HG02610 (cell line): ENCODE results near the gene SH2D2A.
"Not testable (repeated sequence)": the region's sequence is repeated elsewhere in the genome, so short reads cannot be mapped to it uniquely, and the experiment has no call there.

ENCODE experiments used
- ATAC-seq: cut with Tn5 transposase; IDR thresholded peaks from one replicate; pipeline ENCODE4 v1.9.1; 2021; ENCODE audit warnings: mild to moderate bottlenecking, moderate library complexity; ENCODE audit not compliant: unreplicated experiment

The SH2D2A gene

DNA sequence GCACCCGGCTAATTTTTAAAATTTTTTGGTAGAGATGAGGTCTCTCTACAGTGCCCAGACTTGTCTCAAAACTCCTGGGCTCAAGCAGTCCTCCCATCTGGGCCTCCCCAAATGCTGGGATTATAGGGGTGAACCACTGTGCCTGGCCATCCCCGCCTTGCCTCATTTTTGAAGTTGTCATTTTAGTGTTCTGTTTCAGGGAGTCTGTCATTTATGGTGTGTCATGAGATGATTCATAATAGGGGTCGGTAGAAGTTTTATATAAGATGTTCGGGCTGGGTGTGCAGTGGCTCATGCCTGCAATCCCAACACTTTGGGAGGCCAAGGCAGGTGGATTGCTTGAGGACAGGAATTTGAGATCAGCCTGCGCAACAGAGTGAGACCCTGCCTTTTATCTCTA, 40.8 kb downstream of the SH2D2A start:
- no peak for ATAC-seq

DNA sequence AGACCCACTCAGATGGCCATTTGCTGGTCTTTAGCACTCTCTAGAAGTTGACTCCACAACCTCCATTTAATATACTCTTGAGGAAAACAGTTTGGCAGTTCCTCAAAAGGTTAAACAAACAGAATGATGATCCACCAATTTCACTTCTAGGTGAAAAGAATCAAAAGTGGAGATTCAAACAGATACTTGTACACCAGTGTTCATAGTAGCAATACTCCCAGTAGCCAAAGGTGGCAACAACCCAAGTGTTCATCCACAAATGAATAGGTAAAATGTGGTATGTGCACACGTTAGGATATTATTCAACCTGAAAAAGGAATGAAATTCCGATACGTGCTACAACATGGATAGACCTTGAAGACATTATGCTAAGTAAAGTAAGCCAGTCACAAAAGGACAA, 43.0 kb downstream of the SH2D2A start:
- ATAC-seq = no peak

DNA sequence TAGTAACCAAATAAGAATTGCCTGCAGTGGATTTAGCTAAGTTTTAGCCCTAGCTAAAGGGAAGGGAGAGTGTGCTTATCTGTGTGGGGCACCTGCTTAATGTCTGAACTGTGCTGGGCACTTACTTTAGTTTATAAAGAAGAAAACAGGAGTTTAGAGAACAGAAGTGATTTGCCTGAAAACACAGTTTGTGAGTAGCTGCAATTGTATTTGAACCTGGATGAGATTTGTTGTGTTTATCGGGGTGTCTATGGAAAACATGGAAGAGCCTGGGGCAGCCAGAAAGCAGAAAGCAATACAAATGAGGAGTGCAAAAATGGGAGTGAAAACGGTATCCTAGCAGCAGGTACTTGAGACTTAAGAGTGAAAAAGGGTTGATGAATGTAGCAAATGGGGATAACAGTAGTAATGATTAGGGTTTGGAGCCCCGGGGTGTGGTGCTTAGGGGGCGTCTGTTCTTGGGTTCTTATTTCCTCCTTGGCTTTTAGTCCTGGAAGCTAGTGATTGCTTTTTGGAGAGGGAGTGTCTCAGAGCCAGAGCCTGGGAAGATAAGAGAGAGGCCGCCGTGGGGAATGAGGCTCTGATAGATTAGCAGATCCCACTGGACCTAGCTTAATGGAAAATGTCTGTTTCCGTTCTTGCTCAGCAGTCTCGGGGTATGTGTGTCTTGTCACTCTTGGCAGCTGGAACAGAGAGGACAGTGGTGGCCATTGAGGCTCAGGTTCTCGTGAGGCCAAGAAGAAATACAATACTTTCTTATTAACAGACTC, 43.7 kb downstream of the SH2D2A start:
- ATAC-seq = no peak

DNA sequence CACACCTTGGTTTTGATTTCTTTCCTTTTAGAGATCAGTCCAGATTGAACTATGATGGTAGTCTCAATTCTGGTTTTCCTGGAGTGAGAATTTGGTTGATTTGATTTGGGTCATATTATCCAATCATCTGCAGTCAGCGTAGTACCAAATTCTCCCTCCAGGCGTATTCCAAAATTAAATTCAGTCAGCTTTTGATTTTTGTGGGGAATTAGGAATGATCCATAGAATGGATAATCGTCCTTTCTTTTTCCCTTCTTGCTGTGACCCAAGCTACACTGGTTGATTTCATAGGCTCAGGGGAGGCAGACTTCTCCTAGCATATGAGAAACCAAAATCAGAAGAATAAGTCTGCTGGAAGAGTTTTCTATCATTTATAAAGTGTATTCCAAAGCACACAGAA, 44.4 kb downstream of the SH2D2A start:
- ATAC-seq = no peak

DNA sequence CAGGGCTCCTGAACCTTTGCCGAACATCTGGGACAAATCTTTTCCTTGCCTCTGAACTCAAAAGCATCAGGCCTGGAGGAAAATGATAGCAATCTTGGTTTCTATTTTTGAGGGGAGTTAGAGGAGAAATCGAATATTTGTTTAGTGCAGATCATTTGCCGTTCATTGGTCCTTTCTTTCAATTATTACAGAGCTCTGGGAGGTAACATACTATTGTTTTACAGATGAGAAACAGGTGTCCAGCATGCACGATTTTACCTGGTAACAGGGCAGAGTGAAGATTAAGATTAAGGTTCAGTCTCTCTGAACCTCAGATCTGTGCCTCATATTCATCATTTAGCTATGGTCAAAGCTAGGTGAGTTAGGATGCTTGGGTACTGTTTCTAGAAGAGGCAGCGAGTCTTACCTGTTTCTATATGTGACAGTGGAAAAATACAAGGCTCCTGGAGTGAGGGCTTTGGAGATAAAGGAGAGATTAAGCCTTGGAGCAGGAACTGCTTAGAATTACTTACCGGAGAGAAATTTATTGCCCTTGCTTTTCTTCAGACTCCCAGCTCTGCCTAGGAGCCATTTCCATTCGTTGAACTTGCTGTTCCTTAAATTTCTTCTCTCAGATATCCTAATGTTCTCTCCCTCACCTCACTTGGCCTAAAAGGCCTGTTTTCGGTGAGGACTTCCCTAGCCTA, 47.9 kb downstream of the SH2D2A start:
- no peak for ATAC-seq

DNA sequence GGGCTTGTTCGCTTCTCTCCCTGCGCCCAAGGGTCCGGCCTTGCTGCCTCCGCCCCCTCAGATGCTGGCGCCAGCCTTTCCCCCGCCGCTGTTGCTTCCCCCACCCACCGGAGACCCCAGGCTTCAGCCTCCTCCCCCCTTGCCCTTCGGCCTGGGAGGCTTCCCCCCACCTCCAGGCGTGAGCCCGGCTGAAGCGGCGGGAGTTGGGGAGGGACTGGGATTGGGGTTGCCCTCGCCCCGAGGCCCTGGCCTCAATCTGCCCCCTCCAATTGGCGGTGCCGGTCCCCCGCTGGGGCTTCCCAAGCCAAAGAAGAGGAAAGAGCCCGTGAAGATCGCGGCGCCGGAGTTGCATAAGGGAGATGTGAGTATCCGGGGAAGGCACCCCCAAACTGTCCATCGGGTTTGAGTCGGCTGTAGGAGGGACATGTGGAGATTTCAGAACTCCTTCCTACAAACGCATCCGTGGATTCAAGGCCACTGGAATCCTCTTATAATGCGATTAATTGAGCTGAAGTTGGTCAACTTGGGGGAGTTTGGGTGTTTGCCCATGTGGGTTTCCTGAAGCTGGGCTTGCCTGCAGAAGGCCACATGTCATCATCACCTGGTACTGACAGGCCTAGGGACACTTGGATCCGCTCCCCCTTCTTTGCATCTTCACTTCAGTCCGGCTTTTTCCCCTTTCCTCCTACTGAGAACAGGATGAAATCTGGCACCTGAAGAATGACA, 48.6 kb downstream of the SH2D2A start:
- no peak for ATAC-seq

DNA sequence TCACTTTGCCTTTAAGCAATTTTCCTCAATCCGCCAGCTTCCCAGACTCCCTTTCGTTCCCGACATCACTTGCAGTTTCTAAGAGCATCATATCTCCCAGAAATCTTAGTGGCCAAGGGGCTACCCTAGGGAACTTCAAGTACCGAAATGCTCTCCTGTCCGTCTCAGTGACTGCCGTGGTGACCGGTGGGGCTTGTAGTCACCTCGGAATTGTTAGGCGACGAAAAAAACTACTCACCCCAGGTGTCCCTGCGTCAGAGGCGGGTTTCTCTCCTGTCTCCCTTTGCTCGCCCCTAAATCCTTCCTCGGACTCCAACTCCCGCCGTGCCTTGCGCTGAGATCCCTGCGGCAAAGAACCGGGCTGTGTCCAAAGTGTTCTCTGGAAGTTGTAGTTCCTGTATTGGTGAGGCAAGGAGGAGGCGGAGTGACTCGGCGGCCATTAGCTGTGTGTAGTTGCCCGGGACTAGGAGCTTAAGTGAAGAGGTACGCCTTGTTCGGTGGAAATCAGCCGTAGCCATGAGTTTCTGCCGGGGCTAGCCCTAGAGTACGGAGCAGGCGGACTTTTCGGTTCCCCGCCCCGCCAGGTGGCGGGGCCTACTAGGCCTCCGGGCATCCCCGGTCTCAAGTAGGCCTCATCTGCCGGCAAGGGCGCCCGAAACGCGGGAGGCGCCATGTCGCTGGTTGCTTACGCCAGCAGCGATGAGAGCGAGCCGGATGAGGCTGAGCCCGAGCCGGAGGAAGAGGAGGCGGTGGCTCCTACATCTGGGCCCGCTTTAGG, 49.4 kb downstream of the SH2D2A start, which contains the start of gene PRCC:
TSS of gene PRCC (plus strand) at position 435 of the 778 bp plus-strand sequence. CDS start at position 672, 237 bp downstream.
- peak; percentile 94 for ATAC-seq

DNA sequence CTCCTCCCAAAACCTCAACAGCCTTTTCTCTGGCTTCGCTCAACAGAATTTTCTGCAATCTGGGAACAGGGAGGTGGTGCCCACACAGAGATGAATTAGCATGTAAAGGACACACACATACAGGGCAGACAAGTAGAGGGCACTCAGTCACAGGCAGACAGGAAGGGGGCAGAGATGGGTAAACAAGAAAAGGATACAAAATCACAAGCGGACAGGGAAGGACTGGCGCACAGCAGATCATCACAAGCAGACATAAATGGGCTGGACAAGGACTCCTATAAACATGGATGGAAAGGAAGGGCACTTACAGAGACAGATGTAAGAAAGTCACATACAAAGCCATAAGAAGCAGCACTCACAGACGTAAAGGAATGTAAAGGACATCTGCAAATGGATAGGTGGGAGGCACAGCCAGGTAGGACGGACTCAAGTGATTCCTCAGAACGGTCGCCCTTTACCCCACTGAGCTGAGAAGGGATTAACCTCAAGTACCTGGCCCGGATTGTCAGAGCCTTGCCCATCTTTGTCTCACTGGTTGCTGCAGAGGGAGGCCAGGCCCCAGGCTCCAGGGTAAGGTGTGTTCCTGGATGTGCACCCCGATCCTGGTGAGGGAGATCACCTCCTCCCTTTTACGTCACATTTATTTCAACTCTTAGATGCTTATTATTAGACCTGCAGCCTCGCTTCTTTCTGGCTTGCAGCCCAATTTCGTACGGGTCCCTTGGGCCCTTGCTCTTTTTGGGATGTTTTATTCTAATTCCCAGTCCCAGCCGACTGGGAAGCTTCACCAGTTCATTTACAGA, 50.1 kb downstream of the SH2D2A start:
- ATAC-seq = peak; percentile 15

DNA sequence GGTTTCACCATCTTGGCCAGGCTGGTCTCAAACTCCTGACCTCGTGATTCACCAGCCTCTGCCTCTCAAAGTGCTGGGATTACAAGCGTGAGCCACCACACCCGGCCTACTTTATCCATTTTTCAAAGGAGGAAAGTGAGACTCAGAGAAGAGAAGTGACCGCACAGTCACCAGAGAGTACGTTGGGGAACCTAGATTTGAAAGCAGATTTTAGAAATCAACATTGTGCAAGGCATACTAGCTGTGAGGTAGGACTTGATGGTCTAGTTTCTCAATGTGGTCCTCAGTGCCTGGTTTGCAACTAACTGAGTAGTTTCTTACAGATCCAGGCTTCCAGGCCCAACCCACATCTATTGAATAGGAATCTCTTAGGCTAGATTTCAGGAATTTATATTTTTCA, 51.0 kb downstream of the SH2D2A start:
- ATAC-seq = no peak

DNA sequence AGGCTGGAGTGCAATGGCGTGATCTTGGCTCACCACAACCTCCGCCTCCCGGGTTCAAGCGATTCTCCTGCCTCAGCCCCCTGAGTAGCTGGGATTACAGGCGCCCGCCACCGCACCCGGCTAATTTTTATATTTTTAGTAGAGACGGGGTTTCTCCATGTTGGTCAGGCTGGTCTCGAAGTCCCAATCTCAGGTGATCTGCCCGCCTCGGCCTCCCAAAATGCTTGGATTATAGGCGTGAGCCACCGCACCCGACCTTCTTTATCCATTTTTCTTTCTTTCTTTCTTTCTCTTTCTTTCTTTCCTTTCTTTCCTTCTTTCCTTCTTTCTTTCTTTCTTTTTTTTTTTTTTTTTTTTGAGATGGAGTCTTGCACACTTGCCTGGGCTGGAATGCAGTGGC, 51.5 kb downstream of the SH2D2A start:
- ATAC-seq = not testable (repeated sequence)

DNA sequence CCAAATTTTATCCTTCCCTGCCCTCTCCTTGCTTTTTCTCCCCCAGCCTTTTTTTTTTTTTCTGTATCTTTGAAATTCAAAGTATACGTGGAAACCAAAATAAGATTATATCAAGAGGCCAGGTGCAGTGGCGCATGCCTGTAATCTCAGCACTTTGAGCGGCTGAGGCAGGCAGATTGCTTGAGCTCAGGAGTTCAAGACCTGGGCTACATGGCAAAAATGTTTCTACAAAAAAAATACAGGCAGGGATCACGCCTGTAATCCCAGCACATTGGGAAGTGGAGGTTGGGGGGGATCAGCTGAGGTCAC, 55.9 kb downstream of the SH2D2A start:
- ATAC-seq = no peak

DNA sequence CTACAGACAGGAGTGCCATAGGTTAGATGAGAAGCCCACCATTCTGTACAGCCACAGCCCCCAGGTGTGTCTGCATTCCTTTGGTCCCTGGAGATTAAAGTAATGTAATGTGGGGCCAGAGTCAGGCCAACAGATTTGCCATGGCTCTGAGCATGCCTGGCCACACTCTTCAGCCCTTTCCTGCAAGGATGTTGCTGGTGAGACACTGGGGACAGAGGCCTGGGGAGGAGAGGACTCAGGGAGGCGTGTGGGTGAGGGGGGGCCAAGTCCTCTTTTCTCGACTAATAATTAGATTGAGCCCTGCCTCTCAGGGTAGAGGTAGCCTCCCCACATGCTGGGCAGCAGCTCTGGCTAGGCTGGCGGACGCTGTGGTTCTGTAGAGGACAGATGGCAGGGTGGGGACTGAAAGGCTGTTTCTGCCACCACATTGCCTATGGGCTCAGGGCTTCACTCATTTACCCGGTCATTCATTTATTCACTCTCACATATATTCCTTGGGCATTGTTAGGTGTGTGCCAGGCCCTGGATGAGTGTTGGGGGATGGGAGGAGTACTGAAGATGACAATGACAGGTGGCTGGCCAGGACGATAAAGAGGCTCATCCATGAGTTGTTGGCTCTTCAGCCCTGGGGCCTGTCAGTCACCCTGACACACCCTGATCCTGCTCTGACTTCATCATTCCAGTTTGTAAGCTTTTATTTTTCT, 56.4 kb downstream of the SH2D2A start:
- no peak for ATAC-seq

DNA sequence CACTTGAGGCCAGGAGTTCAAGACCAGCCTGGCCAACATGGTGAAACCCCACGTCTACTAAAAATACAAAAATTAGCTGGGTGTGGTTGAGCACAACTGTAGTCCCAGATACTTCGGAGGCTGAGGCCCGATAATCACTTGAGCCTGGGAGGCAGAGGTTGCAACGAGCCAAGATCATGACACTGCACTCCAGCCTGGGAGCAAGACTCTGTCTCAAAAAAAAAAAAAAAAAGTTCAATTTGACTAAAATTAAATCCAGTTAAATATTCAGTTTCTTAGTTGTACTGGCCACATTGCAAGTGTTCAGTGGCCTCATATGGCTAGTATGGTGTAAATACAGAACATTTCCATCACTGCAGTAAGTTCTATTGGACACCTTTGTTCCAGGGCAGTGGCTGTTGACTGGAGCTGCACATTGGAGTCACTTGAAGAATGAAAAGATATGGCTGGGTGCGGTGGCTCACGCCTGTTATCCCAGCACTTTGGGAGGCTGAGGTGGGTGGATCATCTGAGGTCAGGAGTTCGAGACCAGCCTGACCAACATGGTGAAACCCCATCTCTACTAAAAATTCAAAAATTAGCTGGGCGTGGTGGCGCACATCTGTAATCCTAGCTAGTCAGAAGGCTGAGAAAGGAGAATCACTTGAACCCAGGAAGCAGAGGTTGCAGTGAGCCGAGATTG, 58.9 kb downstream of the SH2D2A start:
- not testable (repeated sequence) for ATAC-seq

DNA sequence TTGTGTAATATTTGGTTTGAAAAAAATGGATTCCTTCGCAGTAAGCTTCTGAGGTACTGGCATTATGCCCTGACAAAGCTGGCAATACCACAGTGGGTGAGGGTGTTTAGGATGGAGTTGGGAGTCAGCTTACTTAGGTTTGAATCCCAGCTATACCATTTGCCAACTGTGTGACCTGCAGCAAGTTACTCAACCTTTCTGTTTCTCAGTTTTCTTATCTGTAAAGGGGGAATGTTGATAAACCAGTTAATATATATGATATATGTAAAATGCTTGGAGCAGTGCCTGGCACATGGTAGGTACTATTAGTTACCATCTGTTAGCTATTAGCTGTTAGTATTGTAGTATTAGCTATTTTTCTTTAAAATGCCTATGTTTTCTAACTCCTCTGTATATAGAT, 60.3 kb downstream of the SH2D2A start:
- no peak for ATAC-seq
